ENCODE measurements around the gene GRID2.

GRID2 gene

GRCh38 chr4:92843784-92844183 lies 540.0 kb downstream of the GRID2 start:
- Histone ChIP-seq H3K4me3 (ENCODE audit: low read depth, low read length) (no peak overlapping the region), H3K36me3 (no peaks in the 10 kb centered on the region), H3K4me1 (no peaks in the 10 kb centered on the region), H3K27me3 (no peaks in the 10 kb centered on the region), H3K9me3 (no peaks in the 10 kb centered on the region)
- DNase-seq, result no peak
- TF ChIP-seq CTCF (IDR thresholded peaks at IDR 0.05; ENCODE audit: low read depth, low read length), result no peak

GRCh38 chr4:92847026-92847425 lies 543.3 kb downstream of the GRID2 start:
- H3K9me3 ChIP-seq, result no peaks in the 10 kb centered on the region
- no peak for DNase-seq
- H3K36me3 ChIP-seq, result no peaks in the 10 kb centered on the region
- no peak overlapping the region for H3K4me3 ChIP-seq (ENCODE audit: low read depth, low read length)
- no peak for TF ChIP-seq CTCF (IDR thresholded peaks at IDR 0.05; ENCODE audit: low read depth, low read length)
- H3K27me3 ChIP-seq, result no peaks in the 10 kb centered on the region
- H3K4me1 ChIP-seq, result no peaks in the 10 kb centered on the region

- Histone ChIP-seq H3K4me3 (ENCODE audit: low read depth, low read length) (no peak overlapping the region), H3K27me3 (no peaks in the 10 kb centered on the region), H3K36me3 (no peaks in the 10 kb centered on the region), H3K4me1 (no peaks in the 10 kb centered on the region), H3K9me3 (no peaks in the 10 kb centered on the region)
- DNase-seq, result no peak
- TF ChIP-seq CTCF (IDR thresholded peaks at IDR 0.05; ENCODE audit: low read depth, low read length), result no peak
Measured at GRCh38 chr4:92862509-92862908, 558.7 kb downstream of the GRID2 start.

GRCh38 chr4:92864096-92864495 lies 560.3 kb downstream of the GRID2 start:
- no peak for DNase-seq
- H3K27me3 ChIP-seq, result no peaks in the 10 kb centered on the region
- no peaks in the 10 kb centered on the region for H3K4me1 ChIP-seq
- no peak overlapping the region for H3K4me3 ChIP-seq (ENCODE audit: low read depth, low read length)
- no peaks in the 10 kb centered on the region for H3K36me3 ChIP-seq
- no peak for TF ChIP-seq CTCF (IDR thresholded peaks at IDR 0.05; ENCODE audit: low read depth, low read length)
- H3K9me3 ChIP-seq, result no peaks in the 10 kb centered on the region

GRCh38 chr4:92872604-92873003 lies 568.8 kb downstream of the GRID2 start:
- Histone ChIP-seq H3K36me3 (no peaks in the 10 kb centered on the region), H3K4me1 (no peaks in the 10 kb centered on the region), H3K4me3 (ENCODE audit: low read depth, low read length) (no peak overlapping the region), H3K9me3 (no peaks in the 10 kb centered on the region), H3K27me3 (no peaks in the 10 kb centered on the region)
- no peak for TF ChIP-seq CTCF (IDR thresholded peaks at IDR 0.05; ENCODE audit: low read depth, low read length)
- DNase-seq, result no peak

GRCh38 chr4:92885632-92886031 lies 581.9 kb downstream of the GRID2 start:
- Histone ChIP-seq H3K4me1 (no peaks in the 10 kb centered on the region), H3K4me3 (ENCODE audit: low read depth, low read length) (no peak overlapping the region), H3K36me3 (no peaks in the 10 kb centered on the region), H3K9me3 (no peaks in the 10 kb centered on the region), H3K27me3 (no peaks in the 10 kb centered on the region)
- TF ChIP-seq CTCF (IDR thresholded peaks at IDR 0.05; ENCODE audit: low read depth, low read length), result no peak
- DNase-seq, result no peak
